ENCODE data around the gene TMED7.

Gene TMED7

DNA sequence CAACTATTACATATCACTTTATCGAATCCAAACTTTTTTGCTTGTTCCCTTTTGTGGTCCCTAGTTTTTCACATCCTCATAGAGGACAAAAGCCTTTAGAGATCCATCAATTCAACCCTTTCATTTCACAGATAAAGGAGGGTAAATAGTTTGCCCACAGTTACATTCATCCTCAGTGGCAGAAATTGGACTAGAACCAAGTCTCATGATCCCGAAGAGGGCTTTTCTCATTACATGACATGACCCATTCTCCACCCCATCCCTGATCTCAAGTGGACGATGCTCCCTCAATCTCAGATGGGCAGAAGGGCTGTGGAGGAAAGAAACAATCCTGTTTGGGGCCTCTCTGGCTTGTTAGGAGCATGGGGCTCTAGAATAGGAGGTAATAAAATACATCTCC lies 46.6 kb downstream of the TMED7 start:
- DNase-seq = no peak

GRCh38 chr5:115578657-115579056 lies 47.2 kb downstream of the TMED7 start:
- no peak for DNase-seq

DNA sequence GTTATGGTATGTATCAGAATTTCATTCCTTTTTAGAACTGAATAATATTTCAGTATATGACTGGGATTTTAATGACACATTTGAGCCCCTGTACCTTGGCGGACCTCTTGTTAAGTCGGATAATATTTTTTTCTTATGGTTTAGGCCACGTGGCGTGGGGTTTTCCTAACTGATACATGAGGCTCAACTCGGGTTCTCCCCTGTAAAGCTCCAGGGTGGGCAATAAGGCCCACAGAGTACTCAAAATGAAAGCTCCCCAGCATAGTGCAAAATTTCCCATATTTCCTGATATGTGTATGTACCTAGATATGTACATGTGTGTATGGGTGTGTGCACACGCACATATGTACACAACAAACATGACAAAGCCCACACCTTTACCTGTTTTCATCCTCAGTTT lies 48.1 kb downstream of the TMED7 start:
- DNase-seq = no peak

- DNase-seq = no peak
Measured at GRCh38 chr5:115577329-115577728, 48.5 kb downstream of the TMED7 start.

DNA sequence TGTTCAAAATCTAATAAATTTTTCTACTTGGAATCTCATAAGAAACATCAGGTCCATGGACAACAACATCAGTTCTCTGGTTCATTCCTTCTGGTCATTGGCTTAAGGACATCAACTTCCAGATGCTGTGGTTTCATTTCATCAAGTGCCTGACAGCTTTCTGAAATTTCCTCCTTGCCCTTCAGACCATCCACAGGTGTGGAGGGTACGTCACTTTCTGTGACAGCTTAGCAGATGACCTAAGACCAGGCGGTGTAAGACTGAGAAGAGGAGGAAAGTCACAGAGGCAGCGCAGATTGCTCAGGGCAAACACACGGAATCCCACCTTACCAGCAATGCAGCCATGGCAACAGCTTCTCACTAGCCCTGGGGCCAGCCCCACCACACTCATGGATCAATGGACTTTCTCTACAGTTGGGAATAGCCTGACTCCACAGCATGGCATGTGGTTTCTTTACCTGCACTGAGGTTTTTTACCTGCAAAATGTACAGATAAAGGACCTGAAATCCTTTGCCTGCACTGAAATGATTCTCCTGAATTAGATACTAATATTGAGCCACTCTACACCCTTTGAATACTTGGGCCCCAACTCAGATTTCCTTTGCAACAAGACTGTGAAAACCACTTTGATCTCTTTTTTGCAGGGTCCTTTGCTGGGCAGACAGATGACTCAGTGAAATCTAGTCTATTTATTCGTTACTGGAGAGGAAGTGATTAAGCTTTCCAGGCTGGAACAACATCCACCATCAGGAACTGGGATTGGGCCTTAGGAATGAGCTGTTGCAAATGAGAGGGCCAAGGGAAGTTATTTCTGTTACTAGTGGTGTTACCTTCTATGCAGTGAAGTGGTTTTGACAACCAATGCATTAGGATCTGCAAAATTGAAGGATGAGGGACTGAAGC lies 50.4 kb downstream of the TMED7 start:
- no peak for DNase-seq

GRCh38 chr5:115573133-115573532 lies 52.7 kb downstream of the TMED7 start:
- no peak for DNase-seq

GRCh38 chr5:115571441-115571878 lies 54.4 kb downstream of the TMED7 start:
- DNase-seq = no peak

DNA sequence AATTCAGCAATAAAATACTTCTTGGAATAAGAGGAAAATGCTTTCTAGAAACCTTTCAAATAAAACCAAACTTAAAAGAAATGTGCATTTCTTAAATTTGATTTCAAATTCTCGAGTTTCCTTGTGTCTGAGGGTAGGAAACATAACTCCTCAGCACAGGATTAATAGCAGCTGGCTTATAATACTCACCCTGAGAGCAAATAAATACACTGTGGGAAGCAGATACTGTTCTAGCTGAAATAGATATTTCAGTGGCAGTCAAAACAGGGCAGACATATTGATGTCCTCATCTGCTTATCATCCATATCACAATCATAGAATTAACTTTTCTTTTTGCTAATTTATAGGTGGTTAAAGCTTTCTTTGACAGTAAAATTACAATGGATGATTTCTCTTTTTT lies 57.2 kb downstream of the TMED7 start:
- DNase-seq = no peak

DNA sequence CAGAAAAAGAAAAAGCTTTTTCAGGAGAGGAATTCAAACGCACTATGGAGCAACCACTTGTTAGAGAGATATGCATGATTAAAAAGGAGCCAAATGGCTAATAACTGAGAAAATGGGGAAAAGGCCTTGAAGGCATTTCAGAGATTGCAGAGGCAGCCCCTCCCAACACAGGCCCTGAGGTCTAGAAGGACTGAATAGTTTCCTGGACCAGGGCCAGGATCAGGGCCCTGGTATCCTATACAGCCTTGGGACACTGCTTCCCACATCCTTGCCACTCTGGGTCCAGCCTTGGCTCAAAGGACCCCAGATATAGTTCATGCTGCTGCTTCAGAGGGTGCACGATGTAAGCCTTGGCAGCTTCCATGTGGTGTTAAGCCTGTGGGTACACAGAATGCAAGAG lies 60.6 kb downstream of the TMED7 start:
- DNase-seq = no peak

All from activated CD4-positive, alpha-beta T cell treated with anti-CD3 and anti-CD28 coated beads, Interleukin-2, amount 50 U/mL, for 1 hour (primary cell).